ENCODE results near the gene TBC1D22B. TPM values are rescaled to one million over a fixed set of nuclear protein-coding genes. Genes with fewer than 3 reads are reported as not detected.

Gene TBC1D22B
- total RNA-seq, 1 donor from 2014 or later, result 4.7 TPM

GRCh38 chr6:37369321-37370201 lies 112.0 kb downstream of the TBC1D22B start:
- H3K27me3 ChIP-seq (ENCODE audit: control insufficient read depth, insufficient read depth, low read length), result no peaks in the 10 kb centered on the region
- peaks cover 16% of the 10 kb centered on the region for H3K36me3 ChIP-seq (ENCODE audit: control insufficient read depth, insufficient read depth, low read length)
- no peak overlapping the region for H3K4me3 ChIP-seq (ENCODE audit: low read depth, low read length)
- peak; percentile 64 for DNase-seq (ENCODE audit: low read depth)
- FAIRE-seq, result no peak
- no peak for TF ChIP-seq CTCF (IDR thresholded peaks at IDR 0.05; ENCODE audit: insufficient read depth, low read length, severe bottlenecking)

- Histone ChIP-seq H3K36me3 (ENCODE audit: control insufficient read depth, insufficient read depth, low read length) (peaks cover 19% of the 10 kb centered on the region), H3K4me3 (ENCODE audit: low read depth, low read length) (no peak overlapping the region), H3K27me3 (ENCODE audit: control insufficient read depth, insufficient read depth, low read length) (no peaks in the 10 kb centered on the region)
- no peak for TF ChIP-seq CTCF (IDR thresholded peaks at IDR 0.05; ENCODE audit: insufficient read depth, low read length, severe bottlenecking)
- FAIRE-seq (no peak), DNase-seq (ENCODE audit: low read depth) (no peak)
These were observed 113.8 kb downstream of the TBC1D22B start for GRCh38 chr6:37371154-37372083.

GRCh38 chr6:37372116-37372515 lies 114.5 kb downstream of the TBC1D22B start:
- no peak for TF ChIP-seq CTCF (IDR thresholded peaks at IDR 0.05; ENCODE audit: insufficient read depth, low read length, severe bottlenecking)
- Histone ChIP-seq H3K27me3 (ENCODE audit: control insufficient read depth, insufficient read depth, low read length) (no peaks in the 10 kb centered on the region), H3K36me3 (ENCODE audit: control insufficient read depth, insufficient read depth, low read length) (peaks cover 19% of the 10 kb centered on the region), H3K4me3 (ENCODE audit: low read depth, low read length) (no peak overlapping the region)
- FAIRE-seq (no peak), DNase-seq (ENCODE audit: low read depth) (peak; percentile 51)

GRCh38 chr6:37373822-37374471 lies 116.4 kb downstream of the TBC1D22B start:
- H3K36me3 ChIP-seq (ENCODE audit: control insufficient read depth, insufficient read depth, low read length), result peaks cover 19% of the 10 kb centered on the region
- no peak overlapping the region for H3K4me3 ChIP-seq (ENCODE audit: low read depth, low read length)
- no peaks in the 10 kb centered on the region for H3K27me3 ChIP-seq (ENCODE audit: control insufficient read depth, insufficient read depth, low read length)
- no peak for FAIRE-seq
- peak; percentile 65 for DNase-seq (ENCODE audit: low read depth)
- no peak for TF ChIP-seq CTCF (IDR thresholded peaks at IDR 0.05; ENCODE audit: insufficient read depth, low read length, severe bottlenecking)

- Histone ChIP-seq H3K4me3 (ENCODE audit: low read depth, low read length) (no peak overlapping the region), H3K36me3 (ENCODE audit: control insufficient read depth, insufficient read depth, low read length) (peaks cover 15% of the 10 kb centered on the region), H3K27me3 (ENCODE audit: control insufficient read depth, insufficient read depth, low read length) (no peaks in the 10 kb centered on the region)
- no peak for FAIRE-seq
- no peak for TF ChIP-seq CTCF (IDR thresholded peaks at IDR 0.05; ENCODE audit: insufficient read depth, low read length, severe bottlenecking)
- DNase-seq (ENCODE audit: low read depth), result peak; percentile 86
These were observed 117.8 kb downstream of the TBC1D22B start for GRCh38 chr6:37375376-37375775.

All from bronchial epithelial cell (primary cell).